Fibroblast of skin of right biceps (primary cell): Measurements from ENCODE around the gene APLNR.
"Not testable (repeated sequence)": the region's sequence is repeated elsewhere in the genome, so short reads cannot be mapped to it uniquely, and the experiment has no call there.

Experiments used
- DNase-seq: peaks from one replicate; pipeline ENCODE4 v3.0.0-alpha.2; 2013

Gene APLNR

GRCh38 chr11:57237204-57237681 lies at the start of gene APLNR:
TSS of gene APLNR (minus strand) at chr11:57237250. CDS start at chr11:57237004, 246 bp downstream.
- no peak for DNase-seq

GRCh38 chr11:57283231-57283990 lies 46.4 kb upstream of the APLNR start:
- DNase-seq: no peak

- not testable (repeated sequence) for DNase-seq
Measured at GRCh38 chr11:57281546-57281945, 44.5 kb upstream of the APLNR start.

GRCh38 chr11:57279116-57279515 lies 42.1 kb upstream of the APLNR start:
- DNase-seq: peak; percentile 77

- DNase-seq: no peak
Measured at GRCh38 chr11:57278721-57279095, 41.7 kb upstream of the APLNR start.

GRCh38 chr11:57277845-57278720 lies 41.0 kb upstream of the APLNR start:
- peak; percentile 86 for DNase-seq

- DNase-seq: no peak
Measured at GRCh38 chr11:57276971-57277675, 40.1 kb upstream of the APLNR start.

GRCh38 chr11:57276169-57276970 lies 39.3 kb upstream of the APLNR start:
- no peak for DNase-seq

GRCh38 chr11:57275582-57275981 lies 38.5 kb upstream of the APLNR start:
- DNase-seq: peak; percentile 45

GRCh38 chr11:57274904-57275498 lies 38.0 kb upstream of the APLNR start:
- no peak for DNase-seq

- DNase-seq: no peak
Measured at GRCh38 chr11:57273448-57274058, 36.5 kb upstream of the APLNR start.

- no peak for DNase-seq
Measured at GRCh38 chr11:57269571-57270021, 32.5 kb upstream of the APLNR start.

GRCh38 chr11:57266157-57266556 lies 29.1 kb upstream of the APLNR start:
- no peak for DNase-seq

- no peak for DNase-seq
Measured at GRCh38 chr11:57263351-57263750, 26.3 kb upstream of the APLNR start.

GRCh38 chr11:57262157-57262556 lies 25.1 kb upstream of the APLNR start:
- DNase-seq: no peak

GRCh38 chr11:57260937-57261783 lies 24.1 kb upstream of the APLNR start:
- no peak for DNase-seq

GRCh38 chr11:57256119-57256518 lies 19.1 kb upstream of the APLNR start:
- DNase-seq: no peak

GRCh38 chr11:57255618-57256017 lies 18.6 kb upstream of the APLNR start:
- DNase-seq: peak; percentile 35

- DNase-seq: no peak
Measured at GRCh38 chr11:57254631-57255030, 17.6 kb upstream of the APLNR start.

- peak; percentile 42 for DNase-seq
Measured at GRCh38 chr11:57251491-57252104, 14.5 kb upstream of the APLNR start.
